Embryonic facial prominence (tissue), 1 donor: ENCODE data around the gene PIK3R2.
"Not testable (repeated sequence)": the region's sequence is repeated elsewhere in the genome, so short reads cannot be mapped to it uniquely, and the experiment has no call there.

ENCODE experiments used
- DNase-seq: peaks from one replicate; pipeline ENCODE4 v3.0.0-alpha.2; 2016; ENCODE audit errors: extremely low spot score

Gene PIK3R2

GRCh38 chr19:18203863-18204393 is 51.0 kb downstream of the PIK3R2 start, which contains the start of gene RAB3A:
TSS of gene RAB3A (minus strand) at chr19:18204042. CDS start at chr19:18202740, 1,302 bp downstream.
- peak; percentile 100 for DNase-seq

GRCh38 chr19:18204394-18205199 is 51.6 kb downstream of the PIK3R2 start:
- DNase-seq = peak; percentile 71

GRCh38 chr19:18205200-18205892 is 52.4 kb downstream of the PIK3R2 start:
- peak; percentile 71 for DNase-seq

GRCh38 chr19:18206018-18206417 is 53.1 kb downstream of the PIK3R2 start:
- no peak for DNase-seq

GRCh38 chr19:18208098-18208951 is 55.4 kb downstream of the PIK3R2 start:
- no peak for DNase-seq

- not testable (repeated sequence) for DNase-seq
These were observed 56.9 kb downstream of the PIK3R2 start for GRCh38 chr19:18209912-18210311.

- DNase-seq = no peak
These were observed 58.7 kb downstream of the PIK3R2 start for GRCh38 chr19:18211683-18212082.

GRCh38 chr19:18214779-18215433 is 61.9 kb downstream of the PIK3R2 start:
- DNase-seq = no peak

- DNase-seq = no peak
These were observed 63.8 kb downstream of the PIK3R2 start for GRCh38 chr19:18216789-18217188.

GRCh38 chr19:18218159-18218558 is 65.2 kb downstream of the PIK3R2 start:
- DNase-seq = no peak

GRCh38 chr19:18218600-18218999 is 65.6 kb downstream of the PIK3R2 start:
- no peak for DNase-seq
